LHCN-M2 (cell line): ENCODE results near the gene PTPRU. TPM values are rescaled to one million over a fixed set of nuclear protein-coding genes. Genes with fewer than 3 reads are reported as not detected.
A peak's percentile ranks its signal among the peaks of the same experiment; 100 is the strongest.

Experiments used
- DNase-seq: peaks from one replicate; pipeline ENCODE4 v3.0.0-alpha.2; 2012; ENCODE audit warnings: low read depth
- total RNA-seq: library from RNA; depleted of rRNA; stranded (reverse); fragments of >200 nt; gene quantifications from 2 replicates; pipeline ENCODE4 v1.2.3, GENCODE V29; 2014

PTPRU gene
- total RNA-seq, 1 experiment from 2014 or later, result 96.7 TPM

DNA sequence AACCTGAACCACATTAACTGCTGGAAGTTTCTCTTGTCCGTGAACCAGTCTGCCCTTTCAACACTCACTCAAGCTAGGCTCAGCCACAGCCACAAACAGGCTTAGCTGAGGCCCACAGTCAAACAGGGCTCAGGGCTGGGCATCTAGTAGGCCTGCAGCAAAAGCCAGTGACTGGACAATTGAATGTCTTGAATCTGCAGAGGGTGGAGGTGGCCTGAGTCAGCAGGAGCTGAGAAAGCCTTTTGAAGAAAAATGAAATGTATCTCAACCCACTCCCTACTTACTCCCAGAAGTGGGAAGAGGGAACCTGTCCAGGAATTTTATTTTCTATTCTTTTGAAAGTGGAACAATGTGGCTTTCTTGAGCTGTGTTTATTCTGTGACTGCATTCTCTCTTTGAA is 95.4 kb downstream of the PTPRU start:
- DNase-seq, result no peak

- peak; percentile 31 for DNase-seq
Measured at GRCh38 chr1:29332204-29332603, 95.9 kb downstream of the PTPRU start.

GRCh38 chr1:29333008-29333407 is 96.7 kb downstream of the PTPRU start:
- DNase-seq, result no peak

DNA sequence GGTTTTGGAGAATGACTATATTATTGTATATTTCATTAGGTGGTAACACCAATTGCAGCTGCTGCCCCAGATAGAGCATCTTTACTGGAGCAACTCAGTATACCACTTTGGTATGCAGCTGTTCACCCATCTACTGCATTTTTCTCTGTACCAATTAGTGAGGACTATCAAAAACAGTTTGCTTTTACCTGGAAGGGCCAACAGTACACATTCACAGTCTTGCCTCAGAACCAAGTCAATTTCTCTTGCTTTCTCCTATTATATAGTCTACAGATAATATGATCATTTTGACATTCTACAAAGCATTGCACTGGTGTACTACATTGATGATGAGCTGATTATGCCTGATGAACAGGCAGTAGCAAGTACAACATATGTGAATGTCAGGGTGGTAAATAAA is 99.3 kb downstream of the PTPRU start:
- no peak for DNase-seq

DNA sequence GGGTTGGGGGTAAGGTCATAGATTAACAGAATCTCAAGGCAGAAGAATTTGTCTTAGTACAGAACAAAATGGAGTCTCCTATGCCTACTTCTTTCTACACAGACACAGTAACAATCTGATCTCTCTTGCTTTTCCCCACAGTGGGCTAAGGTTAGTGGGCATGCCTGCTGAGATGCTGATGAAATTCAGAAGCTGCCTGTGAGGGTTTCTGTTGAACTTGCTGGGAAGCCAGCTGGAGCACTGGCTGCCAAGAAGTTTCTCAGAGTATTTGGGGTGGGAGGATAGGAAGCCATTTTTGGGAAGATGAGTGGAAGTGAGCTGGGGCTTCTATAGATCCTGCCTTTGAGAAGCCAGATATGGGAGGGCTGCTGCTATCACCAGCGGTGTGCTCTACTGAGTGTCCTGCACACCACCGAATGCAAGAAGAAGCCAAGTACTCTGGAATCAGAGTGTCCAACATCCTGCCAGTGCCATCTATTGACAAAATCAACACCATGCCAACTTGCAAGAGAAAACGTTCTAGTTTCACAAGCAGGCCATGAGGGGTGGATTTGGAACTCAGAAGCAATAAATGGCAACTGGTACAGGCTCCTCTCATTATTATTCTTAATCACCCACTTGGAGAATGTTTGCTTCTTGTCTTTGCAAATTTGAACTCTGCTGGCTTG is 102.7 kb downstream of the PTPRU start:
- DNase-seq, result peak; percentile 13

- no peak for DNase-seq
Measured at GRCh38 chr1:29341936-29342335, 105.6 kb downstream of the PTPRU start.

DNA sequence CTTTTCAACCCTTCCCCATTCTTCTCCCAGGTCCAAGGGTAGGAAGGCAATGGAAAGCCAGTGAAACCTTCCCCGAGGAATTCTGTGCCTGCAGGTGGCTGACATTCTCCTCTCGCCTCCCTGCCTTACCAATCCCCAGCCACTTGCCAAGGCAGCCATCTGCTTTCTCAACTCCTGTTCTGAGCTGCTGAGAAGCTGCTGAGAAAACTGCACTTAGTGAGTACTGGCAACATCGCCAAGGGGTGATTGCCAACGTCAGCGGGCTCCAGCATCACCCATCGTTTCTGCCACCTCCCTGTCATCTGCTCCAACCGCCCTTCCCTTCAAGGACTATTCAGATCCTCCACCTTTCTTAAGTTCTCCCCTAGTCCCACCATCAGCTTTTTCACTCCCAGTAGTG is 106.0 kb downstream of the PTPRU start:
- DNase-seq, result no peak

DNA sequence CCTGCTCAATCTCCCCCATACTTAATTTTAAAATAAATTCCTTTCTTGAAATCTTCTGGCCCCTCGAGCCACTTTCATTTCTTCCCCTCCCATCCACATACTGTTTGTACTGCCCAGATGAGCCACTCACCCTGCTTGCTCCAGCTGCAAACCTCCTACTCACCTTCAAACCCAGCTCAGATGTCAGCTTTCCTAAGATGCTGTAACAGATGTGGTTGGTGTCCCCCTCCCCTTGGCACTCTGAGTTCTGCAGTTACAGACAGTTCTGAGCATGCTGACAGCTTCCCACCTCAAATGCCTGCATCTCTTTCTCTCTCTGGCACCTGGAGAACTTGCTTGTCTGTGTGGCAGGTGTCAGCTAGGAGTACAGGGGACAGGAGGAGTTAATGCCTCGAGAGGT is 106.7 kb downstream of the PTPRU start:
- no peak for DNase-seq

GRCh38 chr1:29343476-29343875 is 107.2 kb downstream of the PTPRU start:
- no peak for DNase-seq

DNA sequence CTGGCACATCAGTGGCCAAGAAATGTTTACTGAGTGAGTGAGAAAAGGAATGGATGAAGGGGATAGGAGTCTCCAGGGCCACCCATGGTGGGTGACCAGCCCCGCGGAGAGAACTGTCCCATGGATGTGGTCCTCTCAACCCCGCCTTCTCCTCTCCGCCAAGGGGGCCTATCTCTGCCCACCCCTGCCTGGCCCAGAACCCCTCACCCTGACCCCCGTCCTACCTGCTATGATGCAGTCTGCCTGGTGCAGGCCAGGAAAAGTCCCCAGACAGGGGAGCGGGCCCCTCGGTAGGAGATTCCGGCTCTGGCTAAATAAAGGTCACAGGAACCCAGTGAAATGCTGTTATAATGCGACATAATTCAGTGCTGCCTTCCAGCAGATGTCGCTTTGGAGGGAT is 107.6 kb downstream of the PTPRU start:
- DNase-seq, result no peak

- DNase-seq, result peak; percentile 21
Measured at GRCh38 chr1:29344336-29344735, 108.0 kb downstream of the PTPRU start.

DNA sequence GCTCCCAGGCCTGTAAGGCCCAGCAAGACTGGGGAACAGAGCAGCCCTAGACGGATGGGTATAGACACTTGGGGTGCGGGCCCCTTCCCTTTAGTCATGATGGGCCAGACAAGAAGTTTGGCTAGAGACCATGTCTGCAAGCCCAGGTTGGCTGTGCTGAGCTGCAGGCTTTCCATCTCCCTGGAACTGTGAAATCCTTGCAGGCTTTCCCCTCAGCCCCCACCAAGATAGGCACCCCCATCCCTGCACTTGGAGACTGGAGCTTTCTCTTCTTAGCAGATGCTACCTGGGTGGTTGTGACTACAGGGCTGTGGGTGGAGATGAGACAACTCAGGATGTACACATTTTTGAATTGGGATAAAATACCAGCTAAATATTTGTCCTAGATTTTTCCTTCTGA is 110.3 kb downstream of the PTPRU start:
- no peak for DNase-seq

DNA sequence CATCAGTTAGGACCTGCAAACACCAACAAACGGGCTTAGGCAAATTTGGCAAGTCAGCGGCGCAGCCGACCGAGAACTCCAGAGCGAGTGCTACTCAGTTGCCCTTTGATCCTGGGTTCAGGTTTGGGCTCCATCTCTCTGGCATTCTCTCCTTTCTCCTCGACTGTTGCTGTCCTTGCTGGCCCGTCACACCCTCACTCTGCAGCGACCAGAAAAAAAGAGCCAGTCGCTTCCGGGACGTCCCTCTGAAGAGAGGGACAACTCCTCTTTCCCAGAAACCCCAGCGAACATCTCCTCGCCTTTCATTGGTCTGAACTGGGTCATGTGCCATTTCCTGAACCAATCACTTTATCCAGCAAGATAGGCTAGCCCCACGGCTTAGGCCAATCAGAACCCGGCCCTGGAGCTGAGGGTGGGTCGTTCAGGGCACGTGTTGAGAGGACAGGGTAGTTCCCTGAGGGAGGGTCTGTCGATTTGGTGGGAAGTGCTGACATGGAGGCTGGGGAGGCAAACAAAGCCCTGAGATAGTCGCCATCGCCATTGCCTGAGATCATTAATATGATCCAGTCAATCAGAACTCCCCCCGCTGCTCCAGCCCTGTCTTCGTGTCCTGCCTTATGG is 113.7 kb downstream of the PTPRU start:
- DNase-seq, result no peak

DNA sequence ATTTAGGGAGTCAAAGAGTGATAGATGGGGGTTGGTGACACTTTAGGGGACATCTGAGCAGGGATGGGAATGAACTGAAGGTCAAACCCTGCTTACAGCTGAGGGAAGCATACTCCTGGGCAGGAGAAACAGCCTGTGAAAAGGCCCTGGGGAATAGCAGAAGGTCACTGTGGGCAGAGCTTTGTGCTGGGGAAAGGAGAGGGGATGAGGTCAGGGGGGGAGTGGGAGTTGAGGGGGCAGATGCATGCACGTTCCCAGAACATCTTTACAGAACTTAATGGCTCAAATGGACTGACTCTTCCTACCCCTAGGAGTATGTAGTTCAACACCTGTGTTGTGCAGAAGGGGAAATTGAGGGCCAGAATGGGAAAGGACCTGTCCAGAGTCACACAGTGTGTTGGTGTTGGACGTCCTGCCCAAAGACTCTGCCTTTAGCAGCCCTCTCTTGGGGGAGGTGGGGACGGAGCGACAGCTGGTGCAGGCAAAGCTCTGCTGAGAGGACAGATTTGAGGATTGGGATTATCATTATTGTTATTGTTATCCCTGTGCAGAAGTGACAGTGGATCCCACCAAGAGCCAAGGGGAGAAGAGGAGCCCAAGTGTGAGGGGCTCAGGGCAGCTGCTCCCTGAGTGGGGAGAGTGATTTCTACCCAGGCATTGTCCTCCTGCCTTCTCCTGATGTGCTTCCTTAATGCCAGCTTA is 116.5 kb downstream of the PTPRU start:
- DNase-seq, result no peak

- DNase-seq, result no peak
Measured at GRCh38 chr1:29354511-29355098, 118.3 kb downstream of the PTPRU start.

DNA sequence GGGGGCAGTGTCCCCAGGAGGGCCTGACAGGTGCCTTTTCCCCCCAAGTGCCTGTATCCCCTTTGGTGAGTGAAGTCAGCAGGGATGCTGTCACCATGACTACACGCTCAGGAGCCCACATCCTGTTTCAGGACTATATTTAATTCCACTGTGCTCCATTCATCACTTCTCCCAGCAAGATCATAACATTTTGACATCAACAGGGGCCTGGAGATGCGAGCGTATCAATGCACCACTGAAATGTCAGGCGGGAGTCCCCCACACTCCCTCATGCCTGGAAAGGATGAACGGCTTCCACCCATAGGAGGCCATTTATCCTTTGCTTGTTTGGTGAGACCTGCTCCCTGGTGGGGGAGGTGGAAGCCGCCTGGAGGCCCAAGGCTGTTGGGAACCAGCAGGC is 119.1 kb downstream of the PTPRU start:
- DNase-seq, result no peak

DNA sequence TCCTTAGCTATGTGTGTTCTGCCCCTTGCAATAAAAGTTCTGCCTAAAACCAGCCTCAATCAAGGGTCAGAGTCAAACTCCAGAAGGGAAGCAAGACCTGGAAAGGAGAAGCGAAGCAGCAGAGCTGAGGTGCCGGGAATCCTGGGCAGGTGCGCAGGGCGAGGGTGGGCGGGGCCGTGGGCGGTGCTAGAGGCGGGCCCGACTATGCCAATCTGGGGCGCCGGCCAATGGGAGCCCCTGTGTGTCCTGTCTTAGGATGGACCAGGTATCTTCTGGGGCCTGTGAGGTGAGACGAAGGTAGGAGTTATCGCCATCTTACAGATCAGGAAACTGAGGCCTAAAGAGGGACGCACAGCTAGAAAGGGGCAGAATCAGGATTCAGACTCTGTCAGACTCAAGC is 120.3 kb downstream of the PTPRU start:
- no peak for DNase-seq

- no peak for DNase-seq
Measured at GRCh38 chr1:29357452-29357851, 121.1 kb downstream of the PTPRU start.

DNA sequence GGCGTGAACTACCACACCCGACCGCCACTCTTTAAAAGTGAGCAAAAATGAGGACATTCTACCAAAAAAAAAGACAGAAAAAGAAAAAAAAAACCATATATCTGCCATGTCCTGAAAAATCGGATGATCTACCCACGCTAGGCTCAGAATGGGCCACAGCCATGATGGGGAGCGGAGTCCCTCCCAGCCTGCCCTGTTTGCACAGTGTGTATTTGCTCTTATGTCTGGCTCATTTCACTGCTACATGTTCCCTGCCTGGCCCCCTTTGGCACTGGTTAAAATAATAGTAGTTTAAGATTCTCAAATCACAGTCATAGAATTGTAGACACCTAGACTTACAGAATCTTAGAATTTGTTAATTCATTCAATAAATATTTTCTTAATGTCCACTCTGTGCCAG is 121.9 kb downstream of the PTPRU start:
- DNase-seq, result no peak

- DNase-seq, result no peak
Measured at GRCh38 chr1:29360768-29361167, 124.4 kb downstream of the PTPRU start.

DNA sequence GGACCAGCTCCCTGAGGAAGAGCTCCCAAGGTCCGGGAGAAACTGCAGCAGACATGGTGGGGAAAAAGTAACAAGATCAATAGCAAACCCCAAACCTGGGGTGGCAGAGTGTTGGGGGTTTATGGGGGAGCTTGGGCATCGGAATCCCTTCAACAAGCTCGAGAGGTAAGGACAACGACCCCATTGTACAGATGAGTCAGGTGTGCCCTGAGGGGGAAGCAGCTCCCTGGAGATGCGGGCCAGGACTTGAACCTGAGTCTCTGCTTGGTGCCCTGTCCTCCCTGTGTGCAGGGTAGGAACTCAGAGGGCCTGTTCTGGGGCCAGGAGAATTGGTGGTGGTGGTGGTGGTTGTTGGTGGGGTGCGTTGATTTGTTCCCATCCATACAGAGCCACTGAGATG is 125.4 kb downstream of the PTPRU start:
- no peak for DNase-seq

GRCh38 chr1:29362116-29362515 is 125.8 kb downstream of the PTPRU start:
- DNase-seq, result no peak

- DNase-seq, result no peak
Measured at GRCh38 chr1:29362764-29363163, 126.4 kb downstream of the PTPRU start.
